ENCODE results near the gene EZH2.

The EZH2 gene

DNA sequence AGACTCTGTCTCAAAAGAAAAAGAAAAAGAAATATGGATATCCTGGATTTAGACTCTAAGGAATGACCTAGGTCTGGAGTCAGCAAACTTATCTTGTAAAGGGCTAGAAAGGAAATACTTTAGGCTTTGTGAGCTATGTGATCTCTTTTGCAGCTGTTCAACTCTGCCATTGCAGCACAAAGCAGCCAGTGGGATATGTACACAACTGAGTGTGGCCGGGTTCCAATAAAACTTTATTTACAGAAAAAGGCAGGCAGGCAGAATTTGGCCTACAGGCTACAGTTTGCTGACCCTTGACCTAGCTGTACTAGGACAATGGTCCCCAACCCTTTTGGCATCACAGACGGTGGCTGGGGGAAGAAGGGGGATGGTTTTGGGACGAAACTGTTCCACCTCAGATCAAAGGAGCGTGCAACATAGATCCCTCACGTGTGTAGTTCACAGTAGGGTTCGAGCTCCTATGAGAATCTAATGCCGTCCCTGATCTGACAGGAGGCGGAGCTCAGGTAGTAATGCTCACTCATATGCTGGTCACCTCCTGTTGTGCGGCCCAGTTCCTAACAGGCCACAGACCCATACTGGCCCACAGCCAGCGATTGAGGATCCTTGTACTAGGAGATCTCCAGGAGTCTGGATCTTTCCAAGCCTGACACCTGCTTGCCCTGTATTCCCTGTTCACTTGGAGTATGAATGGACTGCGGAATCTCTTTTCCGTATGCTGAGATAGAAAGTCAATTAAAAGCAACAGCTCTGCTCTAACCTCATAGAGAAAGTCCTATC, 122.4 kb downstream of the EZH2 start:
- DNase-seq, result no peak
